Measurements from ENCODE around the gene LCTL. TPM values are rescaled to one million over a fixed set of nuclear protein-coding genes. Genes with fewer than 3 reads are reported as not detected.

The LCTL gene
- total RNA-seq, 4 donors from 2014 or later = 3.3 to 12.6 (median 7.4) TPM

DNA sequence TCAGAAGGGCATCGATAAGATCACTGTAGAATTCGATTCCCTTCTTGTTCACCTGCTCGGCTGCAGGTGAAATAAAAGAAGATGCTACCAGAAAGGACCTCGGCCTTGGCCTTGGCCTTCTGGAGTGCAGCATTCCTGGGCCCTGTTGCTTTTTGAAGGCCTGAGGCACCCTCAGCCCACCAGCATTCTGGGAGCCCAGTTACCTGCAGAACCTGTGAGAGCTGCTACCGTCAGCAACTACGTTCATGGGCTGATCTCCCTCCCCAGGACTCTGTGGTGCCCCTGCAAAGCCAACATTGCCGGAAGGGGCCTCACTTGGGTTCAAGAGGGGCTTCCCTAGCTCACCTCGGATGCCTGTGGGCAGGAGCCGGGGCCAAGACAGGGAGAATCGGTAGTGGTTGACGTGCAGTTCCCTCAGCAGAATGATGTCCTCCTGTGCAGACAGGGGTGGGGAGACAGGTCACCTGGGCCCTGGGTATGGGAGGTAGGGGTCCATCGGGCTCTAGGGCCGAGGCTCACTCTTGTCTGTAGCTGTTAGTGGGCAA lies 2.2 kb downstream of the LCTL start:
- Histone ChIP-seq H3K27ac (no peak overlapping the region), H3K27me3 (no peaks in the 10 kb centered on the region), H3K9me3 (no peaks in the 10 kb centered on the region), H3K36me3 (no peaks in the 10 kb centered on the region), H3K4me3 (no peak overlapping the region), H3K4me1 (peaks cover 0 to 24% (median 0%) of the 10 kb centered on the region in 4 donors)
- DNase-seq (ENCODE audit: low spot score in 2 of 2) = no peak
- 91 to 96% methylated on average over 11 to 13 of the region's 13 CpGs for WGBS, 2 donors
- no peak for TF ChIP-seq EP300 (IDR thresholded peaks at IDR 0.05)
- no peak for TF ChIP-seq POLR2A (IDR thresholded peaks at IDR 0.05)
- TF ChIP-seq, protein P1, sequence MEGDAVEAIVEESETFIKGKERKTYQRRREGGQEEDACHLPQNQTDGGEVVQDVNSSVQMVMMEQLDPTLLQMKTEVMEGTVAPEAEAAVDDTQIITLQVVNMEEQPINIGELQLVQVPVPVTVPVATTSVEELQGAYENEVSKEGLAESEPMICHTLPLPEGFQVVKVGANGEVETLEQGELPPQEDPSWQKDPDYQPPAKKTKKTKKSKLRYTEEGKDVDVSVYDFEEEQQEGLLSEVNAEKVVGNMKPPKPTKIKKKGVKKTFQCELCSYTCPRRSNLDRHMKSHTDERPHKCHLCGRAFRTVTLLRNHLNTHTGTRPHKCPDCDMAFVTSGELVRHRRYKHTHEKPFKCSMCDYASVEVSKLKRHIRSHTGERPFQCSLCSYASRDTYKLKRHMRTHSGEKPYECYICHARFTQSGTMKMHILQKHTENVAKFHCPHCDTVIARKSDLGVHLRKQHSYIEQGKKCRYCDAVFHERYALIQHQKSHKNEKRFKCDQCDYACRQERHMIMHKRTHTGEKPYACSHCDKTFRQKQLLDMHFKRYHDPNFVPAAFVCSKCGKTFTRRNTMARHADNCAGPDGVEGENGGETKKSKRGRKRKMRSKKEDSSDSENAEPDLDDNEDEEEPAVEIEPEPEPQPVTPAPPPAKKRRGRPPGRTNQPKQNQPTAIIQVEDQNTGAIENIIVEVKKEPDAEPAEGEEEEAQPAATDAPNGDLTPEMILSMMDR (IDR thresholded peaks at IDR 0.05) = no peak

DNA sequence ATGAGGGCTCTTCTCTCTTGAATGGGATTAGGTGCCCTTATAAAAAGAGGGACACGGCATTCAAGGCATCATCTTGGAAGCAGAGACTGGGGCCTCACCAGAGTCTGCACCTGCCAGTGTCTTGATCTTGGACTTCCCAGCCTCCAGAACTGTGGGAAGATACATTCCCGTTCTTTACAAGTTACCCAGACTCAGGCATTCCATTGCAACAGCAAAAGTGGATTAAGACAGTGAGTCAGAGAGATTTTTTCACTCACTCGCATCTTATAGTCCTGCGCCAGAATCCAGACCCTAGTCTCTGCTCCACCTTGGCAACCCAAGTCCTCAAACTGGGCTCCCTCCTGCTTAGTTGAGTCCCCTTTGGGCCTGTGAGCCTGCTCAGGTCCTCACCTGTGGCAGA lies 2.7 kb downstream of the LCTL start:
- no peaks in the 10 kb centered on the region for H3K36me3 ChIP-seq
- H3K4me1 ChIP-seq = peaks cover 0 to 24% (median 0%) of the 10 kb centered on the region in 4 donors
- H3K27me3 ChIP-seq = no peaks in the 10 kb centered on the region
- no peak overlapping the region for H3K4me3 ChIP-seq
- DNase-seq (ENCODE audit: low spot score in 2 of 2) = no peak
- TF ChIP-seq, protein P1 (IDR thresholded peaks at IDR 0.05) = no peak
- TF ChIP-seq POLR2A (IDR thresholded peaks at IDR 0.05) (no peak), EP300 (IDR thresholded peaks at IDR 0.05) (no peak)
- 84 to 85% methylated on average over 4 of the region's 4 CpGs for WGBS, 2 donors
- H3K9me3 ChIP-seq = no peaks in the 10 kb centered on the region
- H3K27ac ChIP-seq = no peak overlapping the region

DNA sequence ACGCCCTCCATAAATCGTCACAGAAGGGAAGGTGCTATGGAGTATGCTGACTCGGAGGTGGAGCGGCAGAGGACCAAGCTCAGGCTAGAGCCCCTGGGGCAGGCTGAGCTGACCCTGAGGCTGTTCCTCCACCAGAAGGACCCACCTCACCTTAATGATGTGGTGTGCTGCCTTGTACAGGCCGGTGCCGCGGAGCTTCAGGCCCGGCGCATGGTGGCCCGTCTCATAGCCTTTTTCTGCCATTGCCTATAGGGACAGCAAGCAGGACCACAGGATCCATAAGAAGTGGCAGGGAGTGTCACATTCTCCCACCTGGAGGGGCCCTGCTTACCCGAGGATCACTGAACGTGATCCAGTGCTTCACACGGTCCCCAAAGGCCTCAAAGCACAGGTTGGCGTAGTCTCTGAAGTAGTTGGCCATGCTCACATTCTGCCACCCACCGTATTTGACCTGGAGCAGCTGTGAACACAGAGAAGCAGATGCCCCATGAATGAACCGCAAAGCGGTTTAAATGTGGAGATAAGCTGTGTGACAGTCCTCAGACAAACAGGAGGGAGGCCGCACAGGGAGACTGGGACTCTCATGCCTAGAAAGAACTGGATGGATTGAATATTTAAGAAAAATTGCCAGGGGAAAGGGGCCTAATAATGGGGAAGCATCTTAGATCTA lies 4.8 kb downstream of the LCTL start:
- TF ChIP-seq EP300 (IDR thresholded peaks at IDR 0.05) (no peak), POLR2A (IDR thresholded peaks at IDR 0.05) (no peak)
- TF ChIP-seq, protein P1 (IDR thresholded peaks at IDR 0.05) = no peak
- no peak for DNase-seq (ENCODE audit: low spot score in 2 of 2)
- no peak overlapping the region for H3K4me3 ChIP-seq
- WGBS, 2 donors = 88 to 91% methylated on average over 14 to 18 of the region's 18 CpGs
- H3K4me1 ChIP-seq = peaks cover 0 to 8% (median 0%) of the 10 kb centered on the region in 4 donors
- H3K27me3 ChIP-seq = no peaks in the 10 kb centered on the region
- H3K36me3 ChIP-seq = no peaks in the 10 kb centered on the region
- H3K27ac ChIP-seq = no peak overlapping the region
- peaks cover 0 to under 1% (median 0%) of the 10 kb centered on the region in 4 donors for H3K9me3 ChIP-seq

DNA sequence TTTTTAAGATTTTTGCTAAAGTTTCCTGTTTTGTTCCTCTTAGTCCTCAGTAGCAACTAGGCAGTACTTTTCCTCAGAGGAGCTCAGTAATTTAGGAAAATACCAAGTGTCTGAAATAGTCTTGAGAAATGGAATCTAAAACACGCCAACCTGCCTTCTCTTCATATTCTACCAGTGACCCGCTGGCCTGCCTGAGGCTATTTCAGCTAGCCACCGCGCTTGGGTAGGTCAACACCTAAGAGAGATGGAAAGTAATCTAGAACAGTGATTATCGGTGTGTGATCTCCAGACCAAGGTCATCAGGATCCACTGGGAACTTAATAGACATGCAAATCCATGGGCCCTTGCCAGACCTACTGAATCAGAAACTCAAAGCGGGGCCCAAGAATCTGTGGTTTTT lies 7.5 kb downstream of the LCTL start:
- no peak for DNase-seq (ENCODE audit: low spot score in 2 of 2)
- TF ChIP-seq EP300 (IDR thresholded peaks at IDR 0.05) (no peak), POLR2A (IDR thresholded peaks at IDR 0.05) (no peak)
- TF ChIP-seq, protein P1 (IDR thresholded peaks at IDR 0.05) = no peak
- Histone ChIP-seq H3K4me3 (no peak overlapping the region), H3K9me3 (peaks cover 0 to 7% (median 0%) of the 10 kb centered on the region in 4 donors), H3K36me3 (no peaks in the 10 kb centered on the region), H3K27me3 (no peaks in the 10 kb centered on the region), H3K27ac (no peak overlapping the region), H3K4me1 (no peaks in the 10 kb centered on the region)
- WGBS, 2 donors = 86 to 89% methylated on average over 6 of the region's 6 CpGs

DNA sequence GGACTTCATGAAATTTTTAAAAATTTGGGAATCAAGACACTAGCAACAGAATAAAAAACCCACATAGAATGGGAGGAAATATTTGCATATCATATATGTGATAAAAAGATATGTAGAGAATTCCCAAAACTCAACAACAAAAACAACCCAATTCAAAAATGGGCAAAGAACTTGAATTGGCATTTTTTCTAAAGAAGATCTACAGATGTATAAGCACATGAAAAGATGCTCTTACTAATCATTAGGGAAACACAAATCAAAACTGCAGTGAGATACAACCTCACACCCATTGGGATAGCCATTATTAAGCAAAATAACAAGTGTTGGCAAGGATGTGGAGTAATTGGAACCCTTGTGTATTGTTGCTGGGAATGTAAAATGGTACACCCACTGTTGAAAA lies 10.1 kb downstream of the LCTL start:
- peaks cover 0 to 7% (median 0%) of the 10 kb centered on the region in 4 donors for H3K9me3 ChIP-seq
- no peaks in the 10 kb centered on the region for H3K4me1 ChIP-seq
- DNase-seq (ENCODE audit: low spot score in 2 of 2) = no peak
- no peaks in the 10 kb centered on the region for H3K27me3 ChIP-seq
- no peak overlapping the region for H3K27ac ChIP-seq
- H3K4me3 ChIP-seq = no peak overlapping the region
- TF ChIP-seq POLR2A (IDR thresholded peaks at IDR 0.05) (no peak), EP300 (IDR thresholded peaks at IDR 0.05) (no peak)
- TF ChIP-seq, protein P1 (IDR thresholded peaks at IDR 0.05) = no peak
- H3K36me3 ChIP-seq = peaks cover 0 to 6% (median 0%) of the 10 kb centered on the region in 3 donors
